Endothelial cell (in vitro differentiated cells): ENCODE measurements around the gene HCST. TPM values are rescaled to one million over a fixed set of nuclear protein-coding genes. Genes with fewer than 3 reads are reported as not detected.
"Not testable (repeated sequence)": the region's sequence is repeated elsewhere in the genome, so short reads cannot be mapped to it uniquely, and the experiment has no call there.

ENCODE experiments used
- DNase-seq: peaks from one replicate; pipeline ENCODE4 v3.0.0; 2021; ENCODE audit warnings: low spot score
- H3K27ac Mint-ChIP-seq: one replicate; pipeline ENCODE4 v1.8.0; 2021; ENCODE audit warnings: mixed read lengths, inconsistent platforms; ENCODE audit not compliant: unreplicated experiment
- H3K27me3 Mint-ChIP-seq: one replicate; pipeline ENCODE4 v1.8.0; 2021; ENCODE audit warnings: mild to moderate bottlenecking, moderate library complexity, mixed read lengths, inconsistent platforms; ENCODE audit not compliant: unreplicated experiment
- H3K36me3 Mint-ChIP-seq: one replicate; pipeline ENCODE4 v1.8.0; 2021; ENCODE audit warnings: mild to moderate bottlenecking, low read depth, mixed read lengths, inconsistent platforms; ENCODE audit not compliant: unreplicated experiment
- H3K4me1 Mint-ChIP-seq: one replicate; pipeline ENCODE4 v1.8.0; 2021; ENCODE audit warnings: mild to moderate bottlenecking, mixed read lengths, inconsistent platforms; ENCODE audit not compliant: unreplicated experiment
- H3K4me3 Mint-ChIP-seq: one replicate; pipeline ENCODE4 v1.8.0; 2021; ENCODE audit warnings: mild to moderate bottlenecking, mixed read lengths, inconsistent platforms; ENCODE audit not compliant: unreplicated experiment
- H3K9me3 Mint-ChIP-seq: one replicate; pipeline ENCODE4 v1.8.0; 2021; ENCODE audit warnings: mixed read lengths, inconsistent platforms; ENCODE audit not compliant: unreplicated experiment
- CTCF ChIP-seq: fragments of 200-600 bp; sonication (generic); IDR thresholded peaks from one replicate; pipeline ENCODE4 v1.5.0; 2021; ENCODE audit warnings: antibody characterized with exemption; ENCODE audit not compliant: unreplicated experiment
- total RNA-seq: library from RNA; stranded (reverse); fragmentation: NEBNext Ultra II Directional; extraction: Animal tissue kit (Norgen Biotek cat#: 25700); gene quantifications from one replicate; pipeline ENCODE4 v1.2.1, GENCODE V29; 2021; ENCODE audit not compliant: unreplicated experiment

Gene HCST
- total RNA-seq, 1 donor from 2014 or later: 0.95 TPM

- no peaks in the 10 kb centered on the region for H3K9me3 Mint-ChIP-seq
- no peak for DNase-seq
- H3K36me3 Mint-ChIP-seq: no peaks in the 10 kb centered on the region
- H3K4me1 Mint-ChIP-seq: peaks cover 2% of the 10 kb centered on the region
- H3K27ac Mint-ChIP-seq: no peak overlapping the region
- H3K27me3 Mint-ChIP-seq: peaks cover 7% of the 10 kb centered on the region
- no peak overlapping the region for H3K4me3 Mint-ChIP-seq
- no peak for TF ChIP-seq CTCF
Observed at GRCh38 chr19:35908973-35909683, 6.8 kb downstream of the HCST start.

- peaks cover 4% of the 10 kb centered on the region for H3K27me3 Mint-ChIP-seq
- DNase-seq: no peak
- peaks cover 2% of the 10 kb centered on the region for H3K4me1 Mint-ChIP-seq
- H3K9me3 Mint-ChIP-seq: no peaks in the 10 kb centered on the region
- TF ChIP-seq CTCF: no peak
- no peaks in the 10 kb centered on the region for H3K36me3 Mint-ChIP-seq
- H3K27ac Mint-ChIP-seq: no peak overlapping the region
- H3K4me3 Mint-ChIP-seq: no peak overlapping the region
Observed at GRCh38 chr19:35909684-35910035, 7.3 kb downstream of the HCST start.

- not testable (repeated sequence) for H3K4me3 Mint-ChIP-seq, H3K4me1 Mint-ChIP-seq, H3K9me3 Mint-ChIP-seq, H3K27me3 Mint-ChIP-seq, H3K36me3 Mint-ChIP-seq, DNase-seq, H3K27ac Mint-ChIP-seq
Observed at GRCh38 chr19:35910355-35910754, 8.0 kb downstream of the HCST start.

GRCh38 chr19:35911173-35911572, 8.8 kb downstream of the HCST start:
- no peak for TF ChIP-seq CTCF
- no peak for DNase-seq
- H3K36me3 Mint-ChIP-seq: no peaks in the 10 kb centered on the region
- no peak overlapping the region for H3K27ac Mint-ChIP-seq
- peaks cover 2% of the 10 kb centered on the region for H3K4me1 Mint-ChIP-seq
- peaks cover 3% of the 10 kb centered on the region for H3K27me3 Mint-ChIP-seq
- H3K9me3 Mint-ChIP-seq: no peaks in the 10 kb centered on the region
- no peak overlapping the region for H3K4me3 Mint-ChIP-seq

- DNase-seq: no peak
- no peaks in the 10 kb centered on the region for H3K9me3 Mint-ChIP-seq
- H3K4me1 Mint-ChIP-seq: peaks cover 2% of the 10 kb centered on the region
- H3K27me3 Mint-ChIP-seq: peaks cover 3% of the 10 kb centered on the region
- H3K4me3 Mint-ChIP-seq: no peak overlapping the region
- H3K27ac Mint-ChIP-seq: no peak overlapping the region
- H3K36me3 Mint-ChIP-seq: no peaks in the 10 kb centered on the region
- TF ChIP-seq CTCF: no peak
Observed at GRCh38 chr19:35911790-35912189, 9.5 kb downstream of the HCST start.
